CD4-positive, alpha-beta T cell treated with Interleukin-15 for 1 hour (primary cell): ENCODE results near the gene BNC2.

Experiments used
- DNase-seq: peaks from one replicate; pipeline ENCODE4 v3.0.0-alpha.2; 2020

The BNC2 gene

GRCh38 chr9:16530669-16531642 is 339.5 kb downstream of the BNC2 start:
- no peak for DNase-seq

GRCh38 chr9:16527573-16527972 is 342.9 kb downstream of the BNC2 start:
- DNase-seq: no peak

GRCh38 chr9:16526380-16526779 is 344.1 kb downstream of the BNC2 start:
- no peak for DNase-seq

GRCh38 chr9:16524823-16525222 is 345.6 kb downstream of the BNC2 start:
- DNase-seq: no peak

GRCh38 chr9:16524078-16524477 is 346.4 kb downstream of the BNC2 start:
- DNase-seq: no peak

- DNase-seq: no peak
Measured at GRCh38 chr9:16521868-16522411, 348.5 kb downstream of the BNC2 start.

- no peak for DNase-seq
Measured at GRCh38 chr9:16519001-16519400, 351.5 kb downstream of the BNC2 start.

GRCh38 chr9:16516891-16517290 is 353.6 kb downstream of the BNC2 start:
- DNase-seq: no peak

- DNase-seq: no peak
Measured at GRCh38 chr9:16515879-16516301, 354.6 kb downstream of the BNC2 start.

- no peak for DNase-seq
Measured at GRCh38 chr9:16515207-16515606, 355.3 kb downstream of the BNC2 start.

- DNase-seq: no peak
Measured at GRCh38 chr9:16514131-16514530, 356.3 kb downstream of the BNC2 start.

- DNase-seq: no peak
Measured at GRCh38 chr9:16512281-16512680, 358.2 kb downstream of the BNC2 start.

GRCh38 chr9:16510482-16510881 is 360.0 kb downstream of the BNC2 start:
- DNase-seq: no peak

- DNase-seq: no peak
Measured at GRCh38 chr9:16509997-16510396, 360.5 kb downstream of the BNC2 start.

GRCh38 chr9:16505199-16505598 is 365.3 kb downstream of the BNC2 start:
- DNase-seq: no peak

GRCh38 chr9:16501726-16502125 is 368.7 kb downstream of the BNC2 start:
- DNase-seq: no peak

- DNase-seq: no peak
Measured at GRCh38 chr9:16501141-16501540, 369.3 kb downstream of the BNC2 start.

GRCh38 chr9:16500386-16500785 is 370.1 kb downstream of the BNC2 start:
- no peak for DNase-seq

- no peak for DNase-seq
Measured at GRCh38 chr9:16499892-16500291, 370.6 kb downstream of the BNC2 start.

GRCh38 chr9:16496908-16497307 is 373.6 kb downstream of the BNC2 start:
- no peak for DNase-seq

GRCh38 chr9:16487915-16488314 is 382.6 kb downstream of the BNC2 start:
- DNase-seq: no peak

GRCh38 chr9:16485575-16486321 is 384.7 kb downstream of the BNC2 start:
- no peak for DNase-seq

- no peak for DNase-seq
Measured at GRCh38 chr9:16485160-16485559, 385.3 kb downstream of the BNC2 start.

- no peak for DNase-seq
Measured at GRCh38 chr9:16484744-16485143, 385.7 kb downstream of the BNC2 start.
